AG08396 (cell line): ENCODE results near the gene ZNF664.
"Not testable (repeated sequence)": the region's sequence is repeated elsewhere in the genome, so short reads cannot be mapped to it uniquely, and the experiment has no call there.

Source experiments
- DNase-seq: peaks from one replicate; pipeline ENCODE4 v3.0.0; 2012; ENCODE audit warnings: low spot score, mixed read lengths

The ZNF664 gene

DNA sequence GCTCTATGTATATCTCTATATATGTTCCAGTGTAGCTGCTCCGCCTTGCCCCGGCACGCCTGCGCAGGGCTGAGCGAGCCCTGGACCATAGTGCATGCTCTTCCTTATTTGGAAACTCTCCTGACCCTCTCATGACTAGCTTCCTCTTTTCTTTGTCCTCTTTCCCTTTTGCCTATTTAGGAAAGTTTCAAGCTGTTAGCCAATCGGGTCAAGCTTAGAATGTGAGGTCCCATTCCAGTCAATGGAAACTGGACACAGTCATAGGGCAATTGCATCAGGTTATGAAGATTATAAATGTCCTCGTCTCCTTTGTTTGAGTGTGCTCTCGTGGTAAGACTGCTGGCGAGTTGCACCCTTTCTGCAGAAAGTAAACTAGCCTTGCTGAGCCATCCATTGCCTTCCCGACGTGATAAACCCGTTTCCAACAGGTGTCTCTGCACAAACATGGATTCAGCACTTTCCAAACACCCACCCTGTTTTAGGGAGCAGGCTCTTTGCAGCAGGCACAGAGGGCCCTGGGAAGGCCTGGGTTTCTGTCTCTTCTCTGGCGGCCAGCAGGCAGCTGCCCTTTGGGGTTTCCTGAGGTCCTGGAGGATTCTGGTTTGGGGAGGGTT lies 31.3 kb upstream of the ZNF664 start:
- no peak for DNase-seq

- DNase-seq = peak; percentile 70
Measured at GRCh38 chr12:123942238-123942653, 30.8 kb upstream of the ZNF664 start.

DNA sequence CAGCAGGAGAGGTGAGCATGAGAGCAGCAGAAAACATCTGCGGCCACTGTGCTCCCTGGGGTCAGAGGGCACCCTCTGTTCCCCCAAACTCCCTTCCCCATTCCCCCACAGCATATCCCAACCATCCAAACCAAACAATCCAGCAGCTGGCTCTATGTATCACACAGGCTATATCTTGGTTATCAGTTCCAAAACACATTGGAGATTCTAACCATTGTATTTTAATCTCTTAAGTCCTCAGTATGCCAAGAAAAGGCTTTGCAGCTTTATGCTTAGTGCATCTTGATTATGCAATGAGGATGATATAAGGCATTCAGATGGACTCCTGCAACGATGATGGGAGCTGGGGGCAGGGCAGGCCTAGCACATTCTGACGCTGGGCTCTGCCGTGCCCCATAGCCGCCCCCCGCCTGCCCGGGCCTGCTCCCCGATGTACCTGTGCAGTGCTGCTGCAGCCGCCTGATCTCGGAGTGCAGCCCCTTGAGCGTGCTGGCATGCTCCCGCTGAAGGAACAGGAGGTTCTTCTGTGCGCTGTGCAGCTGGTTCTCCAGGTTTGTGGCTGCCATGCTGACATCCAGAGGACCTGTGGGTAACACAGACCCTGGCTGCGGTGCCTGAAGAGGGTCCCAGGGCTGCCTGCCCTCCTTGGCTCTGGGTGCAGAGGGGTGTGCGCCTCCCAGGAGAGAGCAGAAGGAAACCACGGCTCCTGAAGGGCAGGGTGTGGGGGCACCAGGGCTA lies 29.9 kb upstream of the ZNF664 start:
- no peak for DNase-seq

DNA sequence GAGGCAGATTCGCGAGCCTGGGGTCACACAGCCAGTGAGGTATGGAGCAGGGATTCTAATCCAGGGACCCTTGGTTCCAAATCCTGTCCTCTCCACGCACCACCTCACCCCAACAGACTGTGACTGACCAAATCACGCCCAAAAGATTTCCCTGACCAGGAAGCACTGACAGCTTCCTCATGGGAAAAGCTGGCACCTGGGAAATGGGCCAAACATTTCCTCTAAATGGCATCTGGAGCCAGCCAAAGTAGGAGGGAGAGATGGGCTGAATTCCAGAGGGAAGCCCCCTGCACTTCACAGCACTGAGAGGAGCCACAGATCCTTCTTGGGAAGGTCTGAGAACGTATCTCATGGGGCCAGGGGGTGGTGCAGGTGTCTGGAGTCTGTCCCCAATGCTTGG lies 29.2 kb upstream of the ZNF664 start:
- no peak for DNase-seq

DNA sequence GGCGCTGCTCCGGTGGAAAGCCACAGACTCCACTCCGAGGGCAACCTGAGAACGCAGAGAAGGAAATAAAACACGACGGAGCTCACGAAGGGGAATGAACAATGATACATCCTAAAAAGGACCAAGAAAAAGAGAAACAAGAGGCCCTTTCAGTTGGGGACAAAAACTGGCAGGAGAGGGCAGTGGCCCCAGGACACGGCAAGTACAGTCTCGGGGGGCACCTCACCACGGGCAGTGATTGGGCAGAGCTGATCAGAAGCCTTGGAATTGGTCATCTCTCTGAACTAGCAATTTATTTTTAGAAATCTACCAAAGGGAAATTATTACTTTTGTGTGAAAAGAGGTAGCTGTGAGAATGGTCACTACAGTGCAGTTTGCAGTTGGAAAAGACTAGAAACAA lies 28.3 kb upstream of the ZNF664 start:
- DNase-seq = no peak

DNA sequence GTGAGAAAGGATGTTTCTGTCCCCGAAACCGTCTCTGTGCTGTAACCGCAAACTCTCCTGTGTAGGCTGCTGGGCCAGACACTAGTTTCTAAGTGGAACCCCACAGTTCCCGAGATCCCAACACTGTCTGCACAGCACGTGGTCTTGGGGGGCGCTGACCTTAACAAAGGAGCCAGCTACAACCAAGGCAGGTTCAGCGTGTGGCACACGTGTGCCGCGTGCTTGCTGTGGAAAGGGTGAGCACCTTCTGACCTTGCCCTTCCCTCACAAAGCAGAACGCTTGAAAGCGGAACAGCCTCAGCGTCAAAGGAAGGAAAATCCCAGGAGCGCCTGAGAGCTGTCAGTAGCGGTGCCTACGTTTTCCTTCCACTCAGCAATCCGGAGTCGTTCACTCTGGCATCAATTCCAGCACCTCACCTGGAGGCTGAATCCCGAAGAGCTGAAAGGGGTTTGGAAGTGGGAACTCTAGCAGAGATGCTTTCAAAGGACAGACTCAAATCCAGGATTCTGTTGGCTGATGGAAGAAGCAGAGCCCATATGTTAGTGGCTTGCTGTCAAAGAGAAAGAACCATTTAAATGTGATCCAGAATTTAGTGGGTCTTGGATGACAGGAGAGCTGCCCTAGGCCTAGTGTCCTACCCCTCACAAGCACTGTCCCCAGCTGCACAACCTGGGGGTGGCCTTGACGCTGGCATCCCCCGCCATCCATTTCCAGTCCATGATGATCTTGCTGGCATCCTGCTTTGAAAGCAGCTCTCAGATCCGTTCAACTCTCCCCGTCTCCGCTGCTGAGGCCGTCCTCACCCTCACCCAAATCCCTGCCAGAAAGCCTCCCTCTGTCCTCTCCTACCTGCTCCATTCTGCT lies 27.5 kb upstream of the ZNF664 start:
- no peak for DNase-seq

DNA sequence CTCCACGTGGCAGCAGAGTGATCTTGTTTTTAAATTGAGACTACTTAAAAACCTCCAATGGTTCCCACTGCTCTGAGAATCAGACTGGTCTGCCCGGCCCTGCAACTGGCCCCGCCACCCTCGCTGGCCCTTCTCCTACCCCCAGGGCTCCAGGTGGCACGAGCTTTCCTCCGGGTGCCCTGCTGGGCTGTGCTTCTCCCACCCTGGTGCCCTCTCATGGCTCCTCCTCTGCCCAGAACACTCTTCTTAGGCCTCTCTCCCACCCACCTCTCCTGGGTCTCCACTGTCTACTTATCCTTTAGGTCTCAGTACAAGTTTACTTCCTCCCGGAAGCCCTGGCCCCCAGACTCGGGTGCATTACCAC lies 26.9 kb upstream of the ZNF664 start:
- DNase-seq = no peak

GRCh38 chr12:123946516-123947505 lies 26.2 kb upstream of the ZNF664 start:
- not testable (repeated sequence) for DNase-seq

DNA sequence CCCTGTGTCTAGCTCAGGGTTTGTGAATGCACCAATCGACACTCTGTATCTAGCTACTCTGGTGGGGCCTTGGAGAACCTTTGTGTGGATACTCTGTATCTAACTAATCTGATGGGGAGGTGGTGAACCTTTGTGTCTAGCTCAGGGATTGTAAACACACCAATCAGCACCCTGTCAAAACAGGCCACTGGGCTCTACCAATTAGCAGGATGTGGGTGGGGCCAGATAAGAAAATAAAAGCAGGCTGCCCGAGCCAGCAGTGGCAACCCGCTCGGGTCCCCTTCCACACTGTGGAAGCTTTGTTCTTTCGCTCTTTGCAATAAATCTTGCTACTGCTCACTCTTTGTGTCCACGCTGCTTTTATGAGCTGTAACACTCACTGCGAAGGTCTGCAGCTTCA lies 25.5 kb upstream of the ZNF664 start:
- DNase-seq = not testable (repeated sequence)

GRCh38 chr12:123948401-123948795 lies 24.6 kb upstream of the ZNF664 start:
- no peak for DNase-seq

DNA sequence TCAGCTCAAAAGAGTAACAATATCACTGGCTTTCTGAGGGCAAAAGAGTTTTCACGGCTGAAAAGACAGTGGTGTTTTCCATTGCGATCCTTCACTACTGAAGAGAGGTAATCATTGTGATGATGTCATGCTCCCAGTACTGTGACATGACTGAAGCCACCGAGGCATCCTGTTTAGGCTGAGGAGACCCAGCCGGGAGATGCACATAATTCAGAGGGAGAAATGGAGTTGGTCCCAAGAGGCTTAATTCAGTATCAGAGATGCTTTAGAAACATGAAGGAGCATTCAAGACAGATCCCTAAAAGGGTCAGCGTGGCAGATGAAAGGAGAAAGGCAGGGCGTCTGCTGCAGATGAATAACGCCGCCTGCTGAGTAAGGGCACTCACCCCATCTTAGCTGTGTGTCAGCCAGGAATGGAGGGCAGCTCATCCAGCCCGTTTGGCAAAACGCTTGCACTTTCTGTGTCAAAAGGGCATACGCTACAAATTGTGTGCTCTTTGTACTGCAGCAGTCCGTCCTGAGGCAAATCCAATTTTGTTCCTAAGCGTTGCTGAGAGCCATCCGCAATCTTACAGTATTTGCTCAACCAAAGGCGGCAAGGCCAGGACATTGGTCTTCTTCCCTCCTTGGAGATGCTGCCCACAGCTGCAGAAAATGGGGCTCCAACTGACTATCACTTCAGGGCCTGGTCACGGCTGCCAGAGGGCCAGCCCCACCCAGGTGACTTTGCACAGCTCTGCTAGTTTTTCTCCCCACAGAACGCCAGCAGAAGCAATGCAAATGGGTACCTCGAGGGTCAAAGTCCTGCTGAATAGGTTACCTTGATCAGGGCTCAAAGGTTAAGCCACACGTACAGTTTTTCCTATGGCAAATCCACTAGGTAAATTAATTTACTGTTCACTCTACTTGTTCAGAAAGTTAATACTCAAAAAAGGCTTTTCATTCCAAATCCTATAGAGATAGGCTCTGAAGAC lies 23.9 kb upstream of the ZNF664 start:
- no peak for DNase-seq

GRCh38 chr12:123949770-123950165 lies 23.2 kb upstream of the ZNF664 start:
- DNase-seq = no peak

DNA sequence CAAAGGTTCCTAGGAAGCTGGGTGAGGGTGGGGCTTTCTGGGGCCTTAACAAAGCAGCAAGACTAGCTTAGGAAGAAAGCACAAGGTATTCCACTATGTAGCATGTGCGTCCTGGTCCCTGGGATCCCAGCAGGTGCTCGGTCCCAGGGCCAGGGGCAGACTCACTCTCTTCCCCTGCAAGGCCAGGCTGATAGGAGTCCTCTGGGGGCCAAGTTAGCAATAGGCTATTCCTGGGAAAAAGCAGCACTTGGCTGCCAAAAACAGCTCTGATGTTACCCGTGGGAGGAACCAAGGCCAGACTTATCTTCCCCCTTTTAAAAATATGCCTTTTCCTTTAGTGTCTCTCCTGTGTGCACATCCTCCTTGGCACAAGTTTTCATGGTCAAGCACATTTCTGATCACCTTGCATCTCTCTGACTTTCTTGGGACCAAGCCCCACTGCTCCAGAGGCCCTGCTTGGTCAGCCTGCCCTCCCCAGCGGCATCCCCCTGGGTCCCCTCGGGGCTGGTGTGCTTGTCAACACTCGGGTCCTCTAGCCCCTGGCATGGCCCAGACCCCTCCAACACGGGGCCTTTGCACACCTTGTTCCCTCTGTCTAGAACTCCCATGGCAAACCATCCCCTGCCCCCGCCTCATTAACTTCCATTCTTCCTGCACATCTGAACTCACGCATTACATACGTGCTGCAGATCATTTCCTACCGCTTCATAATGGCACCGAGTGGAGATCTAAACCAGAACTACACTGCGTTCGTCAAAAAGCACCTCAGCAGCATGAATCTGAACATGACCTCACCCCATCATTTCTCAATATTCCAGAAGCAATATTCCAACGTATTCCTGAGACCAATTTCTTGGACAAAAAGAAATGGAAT lies 22.3 kb upstream of the ZNF664 start:
- no peak for DNase-seq

DNA sequence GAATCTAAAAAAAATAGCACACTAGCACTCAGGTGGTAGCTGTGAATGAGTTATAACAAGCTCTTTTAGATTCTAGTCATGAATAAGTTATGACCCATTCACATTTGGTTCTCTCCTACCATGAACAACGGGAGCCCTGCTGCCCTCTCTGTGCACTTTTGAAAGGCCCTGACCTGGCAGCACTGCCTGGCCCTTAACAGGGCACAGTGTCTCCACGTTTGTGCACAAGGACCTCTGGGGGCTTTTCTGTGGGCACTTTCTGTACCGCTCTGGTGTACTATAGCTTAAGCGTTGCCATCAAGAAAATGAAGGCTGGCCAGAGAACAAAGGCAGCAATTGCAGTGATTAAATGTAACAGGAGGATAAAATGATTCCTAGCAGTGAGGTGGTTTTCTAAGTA lies 21.5 kb upstream of the ZNF664 start:
- no peak for DNase-seq

GRCh38 chr12:123952037-123952436 lies 21.0 kb upstream of the ZNF664 start:
- DNase-seq = no peak

DNA sequence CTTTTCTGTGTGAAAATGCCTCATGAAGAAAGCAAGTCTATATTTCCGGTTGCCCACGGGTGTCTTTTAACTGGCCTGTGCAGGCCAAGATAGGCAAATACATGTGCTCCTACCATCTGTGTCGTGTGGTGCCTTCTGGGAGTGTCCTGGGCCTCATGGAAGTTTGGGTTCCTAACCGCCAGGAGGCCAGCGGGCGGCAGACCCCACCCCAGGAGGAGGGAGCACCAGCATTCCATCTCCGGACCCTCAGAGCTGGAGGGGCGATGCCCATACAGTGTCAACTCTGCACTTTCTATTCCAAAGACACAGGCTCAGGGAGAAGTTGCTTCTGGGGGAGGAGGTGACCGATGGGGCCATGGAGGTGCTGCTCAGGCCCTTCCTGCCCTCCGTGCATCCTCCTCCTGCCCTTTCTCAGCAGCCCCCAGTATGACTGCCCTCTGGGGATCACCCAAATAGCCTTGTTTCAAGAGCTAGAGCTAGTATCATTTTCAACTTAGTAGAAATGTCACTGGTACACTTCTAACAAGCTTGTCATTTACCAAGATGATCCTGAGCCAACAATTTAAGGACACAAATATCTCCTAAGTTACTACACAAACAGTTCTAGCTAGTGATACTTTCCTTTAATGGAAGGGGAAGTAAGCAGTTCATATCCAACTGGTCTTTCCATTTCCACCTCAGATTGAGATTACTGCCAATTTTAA lies 18.2 kb upstream of the ZNF664 start:
- no peak for DNase-seq

DNA sequence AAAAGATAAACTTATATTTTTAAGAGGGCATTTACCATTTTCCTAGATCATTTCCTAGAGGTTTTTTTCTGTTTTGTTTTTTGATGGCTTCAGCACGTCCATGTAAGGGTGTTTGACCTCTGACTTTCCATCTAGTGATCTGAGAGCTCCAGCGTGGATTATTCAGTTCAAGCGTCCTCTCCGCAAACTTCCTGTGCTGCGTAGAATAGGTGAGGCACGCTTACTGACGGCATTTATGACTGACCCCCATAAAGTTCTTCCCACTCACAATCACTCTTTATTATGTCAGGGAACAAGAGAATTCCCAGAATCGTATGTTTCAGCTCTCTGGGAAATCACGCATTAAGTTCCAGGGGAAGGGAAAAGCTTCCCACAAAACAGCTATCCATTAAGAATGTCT lies 16.8 kb upstream of the ZNF664 start:
- DNase-seq = no peak

- no peak for DNase-seq
Measured at GRCh38 chr12:123957196-123957595, 15.8 kb upstream of the ZNF664 start.

GRCh38 chr12:123958462-123958861 lies 14.6 kb upstream of the ZNF664 start:
- no peak for DNase-seq
